HG03439 (cell line): ENCODE results near the gene SLC4A1AP.
"Not testable (repeated sequence)": the region's sequence is repeated elsewhere in the genome, so short reads cannot be mapped to it uniquely, and the experiment has no call there.

ENCODE experiments used
- ATAC-seq: cut with Tn5 transposase; IDR thresholded peaks from one replicate; pipeline ENCODE4 v1.9.1; 2021; ENCODE audit warnings: mild to moderate bottlenecking, moderate library complexity; ENCODE audit not compliant: unreplicated experiment

The SLC4A1AP gene, protein sequence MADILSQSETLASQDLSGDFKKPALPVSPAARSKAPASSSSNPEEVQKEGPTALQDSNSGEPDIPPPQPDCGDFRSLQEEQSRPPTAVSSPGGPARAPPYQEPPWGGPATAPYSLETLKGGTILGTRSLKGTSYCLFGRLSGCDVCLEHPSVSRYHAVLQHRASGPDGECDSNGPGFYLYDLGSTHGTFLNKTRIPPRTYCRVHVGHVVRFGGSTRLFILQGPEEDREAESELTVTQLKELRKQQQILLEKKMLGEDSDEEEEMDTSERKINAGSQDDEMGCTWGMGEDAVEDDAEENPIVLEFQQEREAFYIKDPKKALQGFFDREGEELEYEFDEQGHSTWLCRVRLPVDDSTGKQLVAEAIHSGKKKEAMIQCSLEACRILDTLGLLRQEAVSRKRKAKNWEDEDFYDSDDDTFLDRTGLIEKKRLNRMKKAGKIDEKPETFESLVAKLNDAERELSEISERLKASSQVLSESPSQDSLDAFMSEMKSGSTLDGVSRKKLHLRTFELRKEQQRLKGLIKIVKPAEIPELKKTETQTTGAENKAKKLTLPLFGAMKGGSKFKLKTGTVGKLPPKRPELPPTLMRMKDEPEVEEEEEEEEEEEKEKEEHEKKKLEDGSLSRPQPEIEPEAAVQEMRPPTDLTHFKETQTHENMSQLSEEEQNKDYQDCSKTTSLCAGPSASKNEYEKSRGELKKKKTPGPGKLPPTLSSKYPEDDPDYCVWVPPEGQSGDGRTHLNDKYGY

DNA sequence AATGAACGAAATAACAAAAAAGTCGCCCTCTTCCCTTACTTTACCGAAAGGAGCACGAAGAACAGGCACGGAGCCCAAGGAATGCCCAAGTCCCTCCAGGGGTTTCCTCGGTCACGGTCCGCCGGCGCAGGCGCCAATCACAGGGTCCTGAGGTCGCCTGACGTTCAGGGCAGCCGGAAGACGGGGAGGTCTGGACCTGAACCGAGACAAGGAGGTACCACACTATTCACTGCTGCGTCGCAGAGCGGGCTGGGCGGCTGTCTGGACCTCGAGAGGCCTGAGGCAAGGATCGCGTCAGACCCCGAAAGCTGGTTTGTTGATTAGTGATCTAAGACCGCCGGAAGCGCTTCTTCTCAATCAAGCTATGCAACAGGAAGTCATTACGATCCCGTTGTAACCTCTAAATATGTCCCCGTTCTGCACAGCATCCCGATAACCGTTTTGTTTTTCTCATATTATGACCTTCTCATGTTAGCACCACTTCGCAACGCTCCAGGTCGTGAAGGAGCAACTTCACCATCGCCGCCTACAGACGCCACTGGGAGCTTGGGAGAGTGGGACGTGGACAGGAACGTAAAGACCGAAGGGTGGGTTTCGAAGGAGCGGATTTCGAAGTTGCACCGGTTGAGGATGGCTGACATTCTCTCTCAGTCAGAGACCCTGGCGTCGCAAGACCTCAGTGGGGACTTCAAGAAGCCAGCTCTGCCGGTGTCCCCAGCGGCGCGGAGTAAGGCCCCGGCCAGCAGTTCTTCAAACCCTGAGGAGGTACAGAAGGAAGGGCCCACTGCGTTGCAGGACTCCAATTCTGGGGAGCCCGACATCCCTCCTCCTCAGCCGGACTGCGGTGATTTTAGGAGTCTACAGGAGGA lies at the start of gene SLC4A1AP, which contains the start of gene SUPT7L:
Gene SLC4A1AP, plus strand, starts transcription at position 605 of the 869 bp plus-strand sequence. Its CDS starts 26 bp downstream, at position 631.
Gene SUPT7L, minus strand, starts transcription at position 330 of the 869 bp plus-strand sequence. CDS start 1,422 bp downstream, outside the sequence.
- ATAC-seq = peak; percentile 74

DNA sequence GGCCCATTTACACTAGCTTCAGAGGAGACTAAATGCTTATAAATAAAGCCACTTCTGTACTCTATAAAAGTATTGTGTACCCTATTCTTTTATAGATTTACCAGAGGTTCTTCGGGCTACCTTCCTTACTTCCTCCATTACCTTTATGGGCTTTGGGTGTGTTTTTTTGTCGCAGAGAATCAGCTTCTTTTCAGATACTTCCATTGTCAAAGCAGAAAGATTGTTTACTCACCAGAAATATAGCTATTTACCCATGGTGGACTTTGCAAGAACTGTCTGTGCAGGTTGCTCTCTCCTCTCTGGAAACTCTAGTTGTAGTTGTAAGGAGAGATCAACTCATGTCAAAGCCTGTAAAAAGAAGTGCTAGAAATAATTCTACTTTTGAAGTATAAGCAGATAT lies 49.7 kb upstream of the SLC4A1AP start:
- no peak for ATAC-seq

DNA sequence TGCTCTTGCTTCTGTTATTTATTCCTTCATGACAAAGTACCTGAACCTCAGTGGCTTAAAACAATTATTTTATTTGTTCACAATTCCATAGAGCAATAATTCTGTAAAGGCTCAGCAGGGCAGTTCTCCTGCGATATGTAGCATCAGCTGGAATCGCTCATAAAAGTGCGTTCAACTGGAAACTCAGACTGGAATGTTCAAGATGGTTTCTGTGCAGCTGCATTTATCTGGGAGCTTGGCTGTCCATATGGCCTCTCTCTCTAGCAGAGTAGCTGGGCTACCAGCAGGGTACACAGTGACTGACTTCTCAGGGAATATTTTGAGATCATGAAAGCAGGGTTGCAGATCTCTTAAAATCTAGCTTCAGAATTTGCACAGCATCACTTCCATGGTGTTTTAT lies 48.4 kb upstream of the SLC4A1AP start:
- ATAC-seq = no peak

DNA sequence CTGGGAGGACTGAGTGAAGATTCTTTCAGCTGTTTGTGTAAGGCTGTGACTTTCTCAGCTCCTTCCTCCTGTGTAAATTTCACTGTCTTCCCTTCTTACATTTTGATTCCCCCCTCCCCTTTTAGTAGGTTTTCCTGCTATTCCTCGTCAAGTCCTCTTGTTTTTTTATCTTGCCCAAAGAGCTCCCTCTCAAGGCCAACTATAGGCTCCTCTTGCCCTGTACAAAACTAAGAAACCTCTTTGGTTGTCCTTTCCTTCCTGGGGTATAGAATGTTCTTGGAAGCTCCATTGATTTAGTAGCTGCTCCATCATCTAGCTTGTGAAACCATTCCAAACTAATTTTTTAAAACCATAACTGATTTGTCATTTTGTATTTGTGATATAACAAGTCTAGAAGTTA lies 42.2 kb upstream of the SLC4A1AP start:
- no peak for ATAC-seq

DNA sequence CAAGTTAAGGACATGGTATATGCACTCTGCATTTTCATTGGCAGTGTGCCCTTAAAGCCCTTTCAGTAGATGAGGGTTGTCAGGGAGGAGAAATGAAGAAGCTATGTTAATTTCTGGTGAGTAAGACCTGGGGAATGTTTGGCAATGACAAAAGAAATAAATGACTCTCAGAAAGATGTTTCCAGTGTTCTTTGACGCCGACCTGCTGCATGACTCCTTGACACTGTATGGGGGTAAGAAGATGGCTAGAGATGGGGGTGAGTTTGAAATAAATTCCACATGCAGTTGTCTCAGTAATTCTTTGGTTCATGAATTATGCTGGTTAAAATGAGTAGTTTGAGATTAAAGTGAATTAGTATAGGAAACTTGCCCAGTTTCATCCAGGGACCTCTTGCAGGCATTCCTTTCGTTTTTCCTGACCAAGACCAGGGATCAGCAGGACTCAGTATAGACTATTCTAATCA lies 40.7 kb upstream of the SLC4A1AP start:
- ATAC-seq = no peak

DNA sequence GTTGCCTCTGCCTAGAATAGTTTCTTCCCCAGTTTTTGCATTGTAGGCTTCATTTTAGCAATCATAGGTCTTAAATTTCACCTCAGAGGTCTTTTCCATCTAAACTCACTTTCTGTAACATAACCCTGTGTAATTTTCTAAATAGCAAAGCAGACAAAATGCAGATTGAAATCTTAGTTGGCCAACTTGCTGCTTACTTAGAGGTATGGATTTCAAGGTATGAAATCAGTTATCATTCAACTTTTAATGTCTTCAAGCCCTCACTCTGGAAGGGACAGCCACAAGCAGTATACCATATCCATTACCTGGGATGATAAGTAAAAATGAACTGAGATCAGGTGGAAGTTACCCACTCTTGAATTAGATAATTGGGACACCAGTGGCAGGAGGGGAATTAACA lies 38.7 kb upstream of the SLC4A1AP start:
- no peak for ATAC-seq

DNA sequence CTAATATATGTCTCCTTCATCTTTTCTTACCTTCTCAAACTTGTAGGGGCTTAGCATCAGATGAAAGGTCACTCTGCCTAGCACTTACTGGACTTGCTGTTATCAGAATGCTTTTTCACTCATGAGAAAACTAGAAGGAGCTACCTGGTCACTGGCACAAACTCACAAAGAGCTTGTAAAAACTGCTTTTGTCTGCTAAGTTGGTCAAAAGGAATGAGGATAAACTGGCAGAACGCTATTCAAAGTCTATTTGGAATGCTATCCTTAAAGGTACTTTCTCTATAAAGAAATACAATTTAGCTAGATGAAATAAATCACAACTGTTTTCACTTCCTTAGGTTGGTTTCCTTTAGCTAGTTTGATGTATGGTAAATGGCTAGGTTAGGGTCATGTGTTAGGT lies 37.4 kb upstream of the SLC4A1AP start:
- ATAC-seq = not testable (repeated sequence)

DNA sequence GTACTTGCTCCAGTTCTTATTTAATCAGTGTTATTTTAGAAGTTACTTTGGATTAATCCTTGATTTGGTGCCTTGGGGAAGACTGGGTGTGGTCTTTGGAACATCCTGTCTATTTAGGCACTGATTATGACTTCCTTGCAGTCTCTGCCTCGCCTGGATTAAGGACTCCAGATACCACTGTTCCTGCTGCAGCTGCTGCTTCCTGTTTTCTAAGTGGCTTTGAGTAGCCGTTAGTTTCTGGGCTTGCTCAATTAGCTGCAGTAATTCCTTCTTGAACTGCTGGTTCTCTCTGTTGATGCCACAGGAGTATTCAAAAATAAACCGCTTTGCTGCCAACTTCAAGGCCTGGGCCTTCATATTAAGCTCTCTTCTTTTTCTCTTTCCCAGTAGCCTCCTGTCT lies 36.8 kb upstream of the SLC4A1AP start:
- not testable (repeated sequence) for ATAC-seq

DNA sequence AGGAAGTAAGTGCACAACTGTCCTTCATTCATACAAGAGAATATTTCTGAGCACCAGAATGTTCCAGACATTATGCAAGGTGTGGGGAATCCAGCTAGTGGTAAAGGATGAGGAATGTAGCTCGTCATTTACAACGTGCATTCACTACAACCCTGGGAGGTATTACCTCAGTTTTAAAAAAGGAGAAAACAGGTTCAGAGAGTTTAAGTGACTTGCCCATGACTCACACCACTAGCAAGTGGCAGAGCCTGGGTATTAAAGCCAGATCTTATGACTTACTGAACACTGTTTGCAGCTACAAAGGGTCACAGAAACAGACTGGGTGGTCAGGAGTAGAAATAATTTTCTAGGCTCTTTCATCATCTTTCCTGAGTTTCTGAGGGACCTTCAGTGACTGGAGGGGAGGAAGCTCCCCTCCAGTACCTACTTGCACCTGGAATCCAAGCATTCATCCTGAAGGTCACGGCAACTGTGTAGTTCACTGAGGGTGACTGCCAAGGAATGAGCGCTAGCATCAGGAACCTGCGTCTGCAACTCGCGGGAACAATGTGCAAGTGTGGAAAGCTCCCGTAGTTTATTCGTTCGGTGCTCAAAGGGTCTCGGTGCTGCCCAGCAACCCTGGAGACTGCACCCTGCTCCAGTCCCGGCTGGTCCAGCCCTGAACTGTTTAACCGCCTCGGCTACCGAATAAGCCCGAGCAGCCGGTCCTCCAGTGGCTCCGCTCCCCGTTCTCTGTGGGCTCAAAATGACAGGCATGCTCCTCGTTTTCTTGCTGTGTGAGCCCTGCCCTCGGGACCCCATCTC lies 35.5 kb upstream of the SLC4A1AP start:
- ATAC-seq = peak; percentile 15

DNA sequence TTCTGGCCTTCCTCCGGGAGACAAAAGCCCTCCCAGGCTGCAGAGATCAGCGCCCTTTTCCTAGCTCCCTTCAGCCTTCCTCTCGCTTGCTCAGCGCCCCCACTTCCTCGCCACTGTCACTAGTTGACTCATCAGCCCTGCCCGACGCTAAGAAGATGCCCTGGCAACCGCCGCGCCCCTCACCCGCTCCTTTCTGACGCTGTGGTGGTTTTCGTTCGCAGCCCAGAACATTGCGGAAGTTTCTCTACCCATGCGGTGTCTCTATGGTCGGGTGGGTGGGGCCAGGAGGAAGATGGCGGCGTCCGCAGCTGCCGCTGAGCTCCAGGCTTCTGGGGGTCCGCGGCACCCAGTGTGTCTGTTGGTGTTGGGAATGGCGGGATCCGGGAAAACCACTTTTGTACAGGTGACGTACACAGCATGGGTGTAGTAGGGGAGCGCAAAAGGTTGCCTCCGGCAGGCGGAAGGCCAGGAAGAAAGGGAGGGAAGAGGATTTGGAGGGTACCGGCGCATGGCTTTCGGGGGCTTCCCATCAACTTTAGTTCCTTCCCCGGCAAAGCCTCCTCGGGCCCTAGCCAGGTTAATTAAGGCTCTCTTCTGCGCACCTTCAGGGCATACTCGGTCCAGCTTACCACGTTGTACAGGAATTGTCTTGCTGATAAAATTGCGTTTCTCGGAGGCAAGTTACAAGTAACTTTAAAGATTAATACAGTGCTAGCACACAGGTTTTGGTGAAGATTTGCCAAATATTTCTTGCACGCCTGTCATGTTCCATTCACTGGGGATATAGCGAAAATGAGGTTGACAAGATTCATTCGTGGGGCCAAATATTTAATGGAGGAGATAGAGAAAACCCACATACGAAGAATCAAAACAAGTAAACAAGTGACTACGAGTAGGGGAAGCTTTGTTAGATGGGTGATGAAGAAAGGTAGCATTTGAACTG lies 34.7 kb upstream of the SLC4A1AP start, which contains the start of the genes CCDC121 and GPN1:
Gene CCDC121, minus strand, starts transcription at position 246 of the 943 bp plus-strand sequence. CDS start 1,213 bp downstream, outside the sequence.
Gene GPN1, plus strand, starts transcription at position 284 of the 943 bp plus-strand sequence. Its CDS starts 9 bp downstream, at position 293.
- ATAC-seq = peak; percentile 97

DNA sequence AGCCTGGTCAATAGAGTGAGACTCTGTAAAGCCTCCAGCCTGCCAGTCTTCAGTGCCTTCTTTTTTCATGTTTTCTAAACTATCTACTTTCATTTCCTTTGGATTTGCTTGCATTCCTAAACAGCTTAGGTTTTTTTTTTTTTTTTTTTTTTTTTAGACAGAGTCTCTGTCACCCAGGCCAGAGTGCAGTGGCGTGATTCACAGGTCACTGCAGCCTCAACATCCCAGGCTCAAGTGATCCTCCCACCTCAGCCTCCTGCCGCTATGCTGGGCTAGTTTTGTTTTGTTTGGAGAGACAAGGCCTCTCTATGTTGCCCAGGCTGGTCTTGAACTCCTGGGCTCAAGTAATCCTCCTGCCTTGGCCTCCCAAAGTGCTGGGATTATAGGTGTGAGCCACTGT lies 33.4 kb upstream of the SLC4A1AP start:
- ATAC-seq = not testable (repeated sequence)

DNA sequence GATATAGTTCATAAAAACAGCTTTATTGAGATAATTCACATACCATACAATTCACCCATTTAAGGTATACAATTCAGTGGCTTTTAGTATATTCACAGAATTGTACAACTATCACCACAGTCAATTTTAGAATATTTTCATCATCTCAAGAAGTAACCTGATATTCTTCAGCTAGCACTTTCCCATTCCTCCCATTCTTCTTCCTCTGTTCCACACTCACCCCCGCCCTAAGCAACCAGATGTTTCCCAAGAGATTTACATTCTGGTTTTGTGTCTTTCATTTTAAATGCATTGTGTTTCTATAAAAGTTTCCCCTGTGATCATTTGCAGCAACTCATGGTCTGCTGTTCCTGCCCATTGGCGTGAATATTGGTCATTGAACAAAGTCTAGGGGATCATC lies 29.4 kb upstream of the SLC4A1AP start:
- no peak for ATAC-seq

DNA sequence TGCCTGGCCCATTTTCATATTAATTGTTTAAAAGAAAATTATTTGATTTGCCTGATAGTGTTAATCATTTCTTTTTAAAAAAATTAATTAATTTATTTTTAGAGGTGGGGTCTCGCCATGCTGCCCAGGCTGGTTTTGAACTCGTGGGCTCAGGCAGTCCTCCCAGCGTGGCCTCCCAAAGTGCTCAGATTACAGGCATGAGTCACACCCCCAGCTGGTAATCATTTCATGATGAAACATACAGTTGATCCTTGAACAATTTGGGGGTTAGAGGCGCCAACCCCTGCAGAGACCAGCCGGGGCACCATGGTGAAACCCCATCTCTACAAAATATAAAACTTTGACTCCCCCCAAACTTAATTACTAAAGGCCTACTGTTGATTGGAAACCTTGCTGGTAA lies 26.9 kb upstream of the SLC4A1AP start:
- ATAC-seq = no peak

DNA sequence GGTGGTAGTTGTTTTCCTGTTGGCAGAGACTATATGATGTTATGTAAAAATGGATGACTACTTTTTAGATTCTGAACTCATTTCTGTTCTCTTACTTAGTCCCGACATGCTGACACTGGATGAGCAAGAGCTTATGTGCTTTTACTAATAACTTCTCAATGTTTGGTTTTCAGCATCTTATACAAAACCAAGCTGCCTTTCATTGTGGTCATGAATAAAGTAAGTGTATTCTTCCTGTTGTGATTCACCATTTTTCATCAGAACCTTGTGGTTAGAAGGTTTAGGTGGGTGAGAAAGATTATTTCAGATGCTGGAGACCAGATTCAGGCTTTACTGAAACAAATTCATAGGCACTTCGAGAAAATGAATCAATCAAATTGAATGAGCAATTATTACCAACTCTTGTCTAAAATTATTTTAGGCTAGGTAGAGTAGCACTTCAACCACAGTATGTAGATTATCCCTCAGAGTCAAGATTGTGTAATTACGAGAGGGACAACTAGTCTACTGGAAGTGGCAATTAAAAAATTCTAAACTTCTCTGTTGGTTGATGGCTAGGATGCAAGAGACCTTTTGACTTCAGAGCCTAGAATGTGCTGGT lies 25.6 kb upstream of the SLC4A1AP start:
- no peak for ATAC-seq

DNA sequence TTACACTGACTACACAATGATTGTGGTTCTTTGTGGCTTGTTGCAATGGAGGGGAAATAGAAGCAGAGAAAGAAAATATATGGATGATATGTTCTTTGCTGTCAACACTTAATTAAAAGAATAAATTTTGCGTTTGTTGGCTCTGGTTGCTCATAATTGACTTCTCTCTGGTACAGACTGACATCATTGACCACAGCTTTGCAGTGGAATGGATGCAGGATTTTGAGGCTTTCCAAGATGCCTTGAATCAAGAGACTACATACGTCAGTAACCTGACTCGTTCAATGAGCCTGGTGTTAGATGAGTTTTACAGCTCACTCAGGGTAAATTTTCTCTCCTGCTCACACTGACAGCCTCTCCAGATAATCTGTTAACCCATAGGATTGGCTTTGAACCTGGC lies 25.0 kb upstream of the SLC4A1AP start:
- ATAC-seq = no peak

DNA sequence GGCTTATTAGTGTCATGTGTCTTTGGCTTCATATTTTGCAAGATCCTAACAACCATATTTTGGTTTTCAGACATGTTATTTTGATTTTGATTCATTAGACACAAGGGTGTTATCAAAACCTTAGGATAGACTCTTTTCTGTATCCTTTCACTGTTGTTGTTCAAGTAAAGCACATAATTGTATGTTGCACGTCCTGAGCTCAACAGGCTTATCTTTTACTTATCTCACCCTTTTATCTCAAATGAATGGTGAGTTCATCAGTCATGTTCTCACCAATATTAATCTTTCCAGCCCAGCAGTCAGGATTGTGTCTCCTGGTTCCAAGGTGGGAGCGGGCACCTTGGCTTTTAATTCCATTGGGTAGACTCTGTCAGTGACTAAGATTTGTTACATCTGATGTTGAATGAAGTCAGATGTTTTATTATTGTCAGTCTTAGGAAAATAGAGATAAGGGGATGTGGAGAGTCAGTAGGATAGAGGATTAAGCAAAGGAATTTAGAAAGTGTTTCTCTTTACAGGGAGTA lies 22.9 kb upstream of the SLC4A1AP start:
- ATAC-seq = no peak

DNA sequence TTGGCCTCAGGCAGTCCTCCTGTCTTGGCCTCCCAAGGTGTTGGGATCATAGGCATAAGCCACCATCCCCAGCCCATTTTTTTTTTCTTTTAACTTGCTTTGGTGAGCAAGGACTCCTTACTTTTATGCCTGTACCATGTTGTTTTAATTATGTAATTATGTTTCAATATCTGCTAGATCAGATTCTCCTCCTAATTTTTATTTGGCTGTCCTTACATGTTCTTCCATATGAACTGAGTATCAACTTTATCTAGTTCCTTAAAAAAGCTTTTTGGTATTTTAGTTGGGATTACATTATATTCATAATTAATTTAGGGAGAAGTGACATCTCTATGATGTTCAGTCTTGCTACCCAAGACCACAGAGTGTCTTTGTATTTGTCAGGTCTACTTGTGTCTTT lies 18.5 kb upstream of the SLC4A1AP start:
- ATAC-seq = no peak

DNA sequence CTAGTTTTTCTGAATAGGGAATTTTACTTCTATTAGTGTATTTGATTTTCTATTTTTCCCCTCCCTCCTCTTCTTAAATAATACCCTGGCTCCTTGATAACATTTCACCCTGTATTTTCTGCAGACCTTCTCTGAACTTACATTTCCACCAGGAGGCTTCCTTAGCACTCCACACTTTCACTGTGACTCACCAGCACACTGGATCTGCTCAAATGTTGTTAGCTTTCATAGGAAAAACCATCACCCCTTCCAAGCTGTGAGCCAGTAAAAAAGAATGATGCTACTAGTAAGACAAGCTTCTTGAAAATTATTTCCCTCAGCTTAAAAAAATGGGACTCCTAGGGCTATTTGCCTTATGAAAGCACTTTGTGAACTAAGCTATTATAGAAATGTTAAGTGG lies 16.4 kb upstream of the SLC4A1AP start:
- no peak for ATAC-seq
